Stomach (tissue), 19 donors: ENCODE data around the gene STRBP. TPM values are rescaled to one million over a fixed set of nuclear protein-coding genes. Genes with fewer than 3 reads are reported as not detected.

Source experiments
- DNase-seq, 2 donors: peaks; one replicate each; pipeline versions ENCODE4 v3.0.0 to v3.0.0-alpha.2; 2013 to 2019
- H3K27ac ChIP-seq, 5 donors: fragments of 200-600 bp in 4 of 5; sonication (generic) in 4 of 5; one replicate each; pipeline ENCODE4 v1.5.1; 2013 to 2019; ENCODE audit warnings: mild to moderate bottlenecking in 1 of 5, moderate library complexity in 1 of 5
- H3K27me3 ChIP-seq, 3 donors: fragments of 200-600 bp; sonication (generic); one replicate each; pipeline ENCODE4 v1.5.1; 2017 to 2019; ENCODE audit warnings: mixed run types in 1 of 3
- H3K36me3 ChIP-seq, 4 donors: fragments of 200-600 bp; sonication (generic); 1 replicate in 3 of 4; 2 replicates in 1 of 4; pipeline ENCODE4 v1.5.1; 2016 to 2019
- H3K4me1 ChIP-seq, 4 donors: fragments of 200-600 bp; sonication (generic); one replicate each; pipeline ENCODE4 v1.5.1; 2016 to 2019
- H3K4me3 ChIP-seq, 4 donors: fragments of 200-600 bp; sonication (generic) in 3 of 4; one replicate each; pipeline ENCODE4 v1.5.1; 2016 to 2019; ENCODE audit warnings: mild to moderate bottlenecking in 1 of 4
- H3K9me3 ChIP-seq, 4 donors: fragments of 200-600 bp; sonication (generic); one replicate each; pipeline ENCODE4 v1.5.1; 2016 to 2019
- CTCF ChIP-seq, 7 experiments: fragments of 450-650 bp in 4 of 7; fragments of 200-600 bp in 3 of 7; sonication (generic) in 3 of 7; IDR thresholded peaks; one replicate each; pipeline ENCODE4 v1.5.1; 2016 to 2019; ENCODE audit warnings: antibody characterized with exemption in 7 of 7, control low read depth in 2 of 7, mild to moderate bottlenecking in 1 of 7
- EP300 ChIP-seq: sonication (generic); formaldehyde crosslinking; IDR thresholded peaks from one replicate; pipeline ENCODE4 v1.6.1; 2017; ENCODE audit warnings: antibody characterized with exemption
- POLR2A ChIP-seq, 4 donors: fragments of 450-650 bp; IDR thresholded peaks; one replicate each; pipeline ENCODE4 v1.6.1; 2016; ENCODE audit warnings: antibody characterized with exemption in 4 of 4, control low read depth in 2 of 4, mild to moderate bottlenecking in 1 of 4, moderate library complexity in 1 of 4
- POLR2AphosphoS5 ChIP-seq, 3 donors: sonication (generic); formaldehyde crosslinking; IDR thresholded peaks; one replicate each; pipeline ENCODE4 v1.6.1; 2016; ENCODE audit warnings: antibody characterized with exemption in 3 of 3
- WGBS, 5 donors: extraction: QIAGEN DNeasy Blood & Tissue Kit in 3 of 5; methylation state at CpG; one replicate each; pipeline versions ENCODE4 v1.1.5 to v1.1.7; 2013 to 2018; 5-methylcytosine and 5-hydroxymethylcytosine counted together
- intact Hi-C: fragments of 100-400 bp; cut with DNase I; formaldehyde crosslinking; loops from one replicate; pipeline ENCODE4 v1.15.1; 2023; ENCODE audit warnings: low total_unique reads
- long read RNA-seq, 10 donors: transcript quantifications; one replicate each; lab custom pipeline, GENCODE V29; 2026
- polyA plus RNA-seq, 3 donors: library from polyadenylated mRNA; stranded (reverse); fragments of 200-250 nt; gene quantifications; one replicate each; pipeline ENCODE4 v1.2.3, GENCODE V29; 2013
- total RNA-seq, 5 donors: library from RNA; depleted of rRNA; stranded (reverse); fragments of >200 nt; gene quantifications; one replicate each; pipeline versions ENCODE4 v1.1.0 to v1.2.3, GENCODE V29; 2014 to 2016
- donor health status: healthy with polysubstance abuse.
- donor health status: Bipolar disorder and iron deficiency.
- donor health status: healthy.

Gene STRBP
- total RNA-seq (10 to 100 TPM in 3 of 5 donors, 1 to 10 TPM in 2; 5.5 to 21.0 (median 11.6) TPM), polyA plus RNA-seq (10 to 100 TPM in 1 of 3 donors, 1 to 10 TPM in 2; 8.2 to 17.4 (median 8.8) TPM)
- long read RNA-seq, donor 1: 0 reads
- long read RNA-seq, donor 2: 0 reads
- long read RNA-seq, donor 3: 0 reads
- long read RNA-seq, donor 4: 0 reads
- long read RNA-seq, donor 5: 0 reads
- long read RNA-seq, donor 6, partial matches to known transcripts: 5 of 5 reads
- long read RNA-seq, donor 6, other reads (novel, unspliced or antisense): 0 of 5 reads
- long read RNA-seq, donor 7: 0 reads
- long read RNA-seq, donor 8: 0 reads
- long read RNA-seq, donor 9: 0 reads
- long read RNA-seq, donor 10: 0 reads

- H3K27ac ChIP-seq: peak within 1 kb of the TSS; percentile 77 to 88 (median 80)
- TF ChIP-seq POLR2AphosphoS5 (IDR thresholded peaks at IDR 0.05) (peak in 2 of 3 donors; percentile 5 to 45), POLR2A (IDR thresholded peaks at IDR 0.05) (no peak), EP300 (no peak)
- H3K4me3 ChIP-seq: peak within 1 kb of the TSS; percentile 79 to 90 (median 82)
- peaks cover 12 to 30% (median 19%) of the 10 kb centered on the region in 4 donors for H3K4me1 ChIP-seq
- no peaks in the 10 kb centered on the region for H3K36me3 ChIP-seq
- WGBS, 5 donors: 0 to 6% (median 0%) methylated on average over 8 to 97 of the region's 97 CpGs
- peak; percentile 95 to 98 for DNase-seq
- H3K9me3 ChIP-seq: no peaks in the 10 kb centered on the region
- H3K27me3 ChIP-seq: no peaks in the 10 kb centered on the region
- intact Hi-C loops: no loop called here
These were observed at the start of gene STRBP for GRCh38 chr9:123268465-123269259. Gene STRBP, minus strand, starts transcription at chr9:123268586. Its CDS starts 84,452 bp downstream, at chr9:123184134.

GRCh38 chr9:123316053-123316718, 47.8 kb upstream of the STRBP start:
- no peak for DNase-seq
- WGBS, 5 donors: 67 to 78% (median 73%) methylated on average over 7 of the region's 7 CpGs
- TF ChIP-seq POLR2A (IDR thresholded peaks at IDR 0.05): no peak
- TF ChIP-seq POLR2AphosphoS5 (IDR thresholded peaks at IDR 0.05): no peak
- no peak for TF ChIP-seq EP300
- TF ChIP-seq CTCF (IDR thresholded peaks at IDR 0.05): no peak

GRCh38 chr9:123315635-123316034, 47.2 kb upstream of the STRBP start:
- TF ChIP-seq POLR2AphosphoS5 (IDR thresholded peaks at IDR 0.05): no peak
- TF ChIP-seq CTCF (IDR thresholded peaks at IDR 0.05): no peak
- TF ChIP-seq EP300: no peak
- no peak for TF ChIP-seq POLR2A (IDR thresholded peaks at IDR 0.05)
- intact Hi-C loops: no loop called here
- Histone ChIP-seq H3K36me3 (no peaks in the 10 kb centered on the region), H3K27ac (no peak overlapping the region), H3K9me3 (no peaks in the 10 kb centered on the region), H3K27me3 (no peaks in the 10 kb centered on the region), H3K4me3 (no peak overlapping the region), H3K4me1 (peaks cover 0 to 24% (median 14%) of the 10 kb centered on the region in 4 donors)
- DNase-seq: no peak
- 79 to 88% (median 83%) methylated on average over 2 of the region's 2 CpGs for WGBS, 5 donors

More at GRCh38 chr9:123316053-123316718, 47.8 kb upstream of the STRBP start:
- Histone ChIP-seq H3K4me3 (no peak overlapping the region), H3K9me3 (no peaks in the 10 kb centered on the region), H3K27ac (no peak overlapping the region), H3K27me3 (no peaks in the 10 kb centered on the region), H3K36me3 (no peaks in the 10 kb centered on the region), H3K4me1 (peaks cover 0 to 24% (median 14%) of the 10 kb centered on the region in 4 donors)
- intact Hi-C loops: no loop called here

GRCh38 chr9:123314617-123315016, 46.2 kb upstream of the STRBP start:
- H3K27me3 ChIP-seq: no peaks in the 10 kb centered on the region
- no peaks in the 10 kb centered on the region for H3K36me3 ChIP-seq
- TF ChIP-seq EP300 (no peak), CTCF (IDR thresholded peaks at IDR 0.05) (no peak), POLR2A (IDR thresholded peaks at IDR 0.05) (no peak), POLR2AphosphoS5 (IDR thresholded peaks at IDR 0.05) (no peak)
- H3K27ac ChIP-seq: no peak overlapping the region
- peaks cover 0 to 20% (median 13%) of the 10 kb centered on the region in 4 donors for H3K4me1 ChIP-seq
- WGBS, 5 donors: 89 to 99% (median 96%) methylated on average over 6 of the region's 6 CpGs
- no peaks in the 10 kb centered on the region for H3K9me3 ChIP-seq
- intact Hi-C loops: no loop called here
- no peak for DNase-seq
- no peak overlapping the region for H3K4me3 ChIP-seq
